OCI-LY3 (cell line): ENCODE results near the gene ENOX2.
A peak's percentile ranks its signal among the peaks of the same experiment; 100 is the strongest.

Experiments used
- H2AFZ ChIP-seq: fragments of 200-600, 300-600 bp; shearing (Covaris generic); 2 replicates; pipeline ENCODE4 v1.6.0; 2014; ENCODE audit warnings: antibody characterized with exemption, low read depth, low read length
- H3K27ac ChIP-seq: fragments of 200-600, 300-600 bp; sonication (generic); 2 replicates; pipeline ENCODE4 v1.5.1; 2014; ENCODE audit warnings: mild to moderate bottlenecking, low read length, moderate library complexity, mixed read lengths
- H3K27me3 ChIP-seq: fragments of 200-600, 300-600 bp; sonication (generic); 2 replicates; pipeline ENCODE4 v1.6.1; 2014; ENCODE audit warnings: low read depth, low read length, mixed read lengths
- H3K36me3 ChIP-seq: fragments of 200-600, 300-600 bp; sonication (generic); replicated peaks from 2 replicates; pipeline ENCODE3; 2014; ENCODE audit warnings: low read depth, low read length, mixed read lengths
- H3K4me1 ChIP-seq: fragments of 300-600, 200-600 bp; sonication (generic); 2 replicates; pipeline ENCODE4 v1.6.1; 2014; ENCODE audit warnings: low read length, mixed read lengths
- H3K4me2 ChIP-seq: fragments of 200-600, 300-600 bp; sonication (generic); 2 replicates; pipeline ENCODE4 v1.6.1; 2014; ENCODE audit warnings: low read length, mixed read lengths
- H3K4me3 ChIP-seq: fragments of 300-600, 200-600 bp; sonication (generic); 2 replicates; pipeline ENCODE4 v1.5.1; 2014; ENCODE audit warnings: antibody characterized with exemption, mild to moderate bottlenecking, low read length, moderate library complexity
- H3K79me2 ChIP-seq: fragments of 300-600, 200-600 bp; shearing (Covaris generic); 2 replicates; pipeline ENCODE4 v1.6.1; 2014; ENCODE audit warnings: mild to moderate bottlenecking, low read length, mixed read lengths
- H3K9ac ChIP-seq: fragments of 300-600, 200-600 bp; shearing (Covaris generic); 2 replicates; pipeline ENCODE4 v1.6.0; 2014; ENCODE audit warnings: mild to moderate bottlenecking, low read length, moderate library complexity
- H3K9me3 ChIP-seq: fragments of 200-600, 300-600 bp; shearing (Covaris generic); 2 replicates; pipeline ENCODE4 v1.6.1; 2014; ENCODE audit warnings: low read length, mixed read lengths; ENCODE audit not compliant: insufficient read depth
- H4K20me1 ChIP-seq: fragments of 200-600, 300-600 bp; sonication (generic); 2 replicates; pipeline ENCODE4 v1.6.1; 2016; ENCODE audit warnings: low read length, mixed read lengths; ENCODE audit not compliant: insufficient read depth
- EZH2phosphoT487 ChIP-seq: fragments of 200-600 bp; shearing (Covaris generic); IDR thresholded peaks from 2 replicates; pipeline ENCODE4 v1.6.1; 2018; ENCODE audit warnings: antibody characterized with exemption, mixed run types, low read depth
- TF ChIP-seq, protein P1 (sequence below): fragments of 200-600, 300-600 bp; sonication (generic); IDR thresholded peaks from 2 replicates; pipeline ENCODE4 v1.5.1; 2014; ENCODE audit warnings: antibody characterized with exemption, low read length, low read depth

Gene ENOX2

GRCh38 chrX:130915302-130915701, 12.3 kb upstream of the ENOX2 start:
- Histone ChIP-seq H3K4me2 (no peak overlapping the region), H4K20me1 (no peaks in the 10 kb centered on the region), H2AFZ (no peak overlapping the region), H3K4me1 (0 out of 2 replicates have a peak, but pooled peaks cover 5% of the 10 kb centered on the region), H3K36me3 (no peaks in the 10 kb centered on the region), H3K4me3 (no peak overlapping the region), H3K9ac (no peak overlapping the region), H3K27ac (no peak overlapping the region), H3K79me2 (no peaks in the 10 kb centered on the region), H3K27me3 (no peaks in the 10 kb centered on the region), H3K9me3 (no peaks in the 10 kb centered on the region)
- TF ChIP-seq, protein P1, sequence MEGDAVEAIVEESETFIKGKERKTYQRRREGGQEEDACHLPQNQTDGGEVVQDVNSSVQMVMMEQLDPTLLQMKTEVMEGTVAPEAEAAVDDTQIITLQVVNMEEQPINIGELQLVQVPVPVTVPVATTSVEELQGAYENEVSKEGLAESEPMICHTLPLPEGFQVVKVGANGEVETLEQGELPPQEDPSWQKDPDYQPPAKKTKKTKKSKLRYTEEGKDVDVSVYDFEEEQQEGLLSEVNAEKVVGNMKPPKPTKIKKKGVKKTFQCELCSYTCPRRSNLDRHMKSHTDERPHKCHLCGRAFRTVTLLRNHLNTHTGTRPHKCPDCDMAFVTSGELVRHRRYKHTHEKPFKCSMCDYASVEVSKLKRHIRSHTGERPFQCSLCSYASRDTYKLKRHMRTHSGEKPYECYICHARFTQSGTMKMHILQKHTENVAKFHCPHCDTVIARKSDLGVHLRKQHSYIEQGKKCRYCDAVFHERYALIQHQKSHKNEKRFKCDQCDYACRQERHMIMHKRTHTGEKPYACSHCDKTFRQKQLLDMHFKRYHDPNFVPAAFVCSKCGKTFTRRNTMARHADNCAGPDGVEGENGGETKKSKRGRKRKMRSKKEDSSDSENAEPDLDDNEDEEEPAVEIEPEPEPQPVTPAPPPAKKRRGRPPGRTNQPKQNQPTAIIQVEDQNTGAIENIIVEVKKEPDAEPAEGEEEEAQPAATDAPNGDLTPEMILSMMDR = no peak
- TF ChIP-seq EZH2phosphoT487 = no peak

DNA sequence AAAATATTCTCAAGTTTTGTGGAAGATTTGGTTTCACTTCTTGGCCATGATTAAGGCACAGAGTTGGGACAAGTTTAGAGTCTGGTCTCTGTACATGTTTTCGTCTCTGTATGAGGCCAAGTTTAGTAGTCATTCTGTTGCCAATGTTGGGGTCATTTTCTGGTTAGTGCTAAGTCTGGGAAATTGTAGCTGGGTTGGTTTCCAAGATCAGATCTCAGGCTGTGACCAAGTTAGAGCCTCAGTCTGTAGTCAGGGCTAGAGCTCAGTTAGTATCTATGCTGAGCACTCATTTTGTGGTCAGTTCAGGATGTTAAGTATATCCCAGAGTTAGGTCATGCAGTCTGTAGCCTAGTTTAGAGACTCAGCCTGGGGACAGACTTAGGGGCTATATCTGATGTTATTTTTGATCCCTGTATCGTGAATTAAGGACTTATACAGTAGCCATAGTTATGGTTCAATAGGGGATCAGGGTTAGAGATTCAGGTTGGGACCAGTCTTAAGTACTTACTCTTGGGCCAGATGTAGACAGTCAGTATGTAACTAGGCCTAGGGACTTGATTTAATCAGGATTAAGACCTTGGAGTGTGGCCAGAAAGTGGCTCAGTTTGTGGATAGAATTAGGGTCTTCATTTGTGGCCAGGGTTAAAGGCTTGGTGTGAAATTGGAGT, 6.6 kb upstream of the ENOX2 start:
- Histone ChIP-seq H3K9ac (no peak overlapping the region), H3K9me3 (no peaks in the 10 kb centered on the region), H3K27me3 (no peaks in the 10 kb centered on the region), H3K36me3 (no peaks in the 10 kb centered on the region), H4K20me1 (no peaks in the 10 kb centered on the region), H3K4me1 (0 out of 2 replicates have a peak, but pooled peaks cover 2% of the 10 kb centered on the region), H3K4me2 (no peak overlapping the region), H2AFZ (no peak overlapping the region), H3K27ac (no peak overlapping the region), H3K4me3 (no peak overlapping the region), H3K79me2 (no peaks in the 10 kb centered on the region)
- TF ChIP-seq EZH2phosphoT487 = no peak
- TF ChIP-seq, protein P1 = no peak

DNA sequence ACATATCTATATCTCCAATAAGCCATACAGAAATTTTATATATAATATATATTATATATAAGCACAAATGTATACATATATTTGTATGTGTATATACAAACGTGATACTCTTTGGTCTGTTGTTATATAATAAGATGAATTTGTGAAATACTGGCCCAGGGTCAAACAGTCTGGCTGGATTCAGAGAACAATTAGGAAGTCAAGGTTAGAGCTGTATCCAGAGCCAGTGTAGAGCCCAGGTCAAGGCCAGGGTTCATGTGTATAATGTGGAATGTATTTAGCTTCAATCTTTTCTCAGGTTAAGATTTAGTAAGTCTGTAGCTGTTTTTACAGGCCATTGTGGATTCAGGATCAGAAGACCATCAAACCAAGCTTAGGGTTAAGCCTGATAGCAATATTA, 3.8 kb upstream of the ENOX2 start:
- H3K79me2 ChIP-seq = peaks cover 8% of the 10 kb centered on the region
- no peak overlapping the region for H3K27ac ChIP-seq
- H3K4me1 ChIP-seq = peaks cover 9% of the 10 kb centered on the region; the same call in 1 of the 2 replicates
- H3K27me3 ChIP-seq = no peaks in the 10 kb centered on the region
- H3K4me3 ChIP-seq = no peak overlapping the region
- H4K20me1 ChIP-seq = no peaks in the 10 kb centered on the region
- no peak overlapping the region for H2AFZ ChIP-seq
- no peak overlapping the region for H3K4me2 ChIP-seq
- H3K9me3 ChIP-seq = no peaks in the 10 kb centered on the region
- no peaks in the 10 kb centered on the region for H3K36me3 ChIP-seq
- TF ChIP-seq EZH2phosphoT487 = no peak
- TF ChIP-seq, protein P1 = no peak
- H3K9ac ChIP-seq = no peak overlapping the region

DNA sequence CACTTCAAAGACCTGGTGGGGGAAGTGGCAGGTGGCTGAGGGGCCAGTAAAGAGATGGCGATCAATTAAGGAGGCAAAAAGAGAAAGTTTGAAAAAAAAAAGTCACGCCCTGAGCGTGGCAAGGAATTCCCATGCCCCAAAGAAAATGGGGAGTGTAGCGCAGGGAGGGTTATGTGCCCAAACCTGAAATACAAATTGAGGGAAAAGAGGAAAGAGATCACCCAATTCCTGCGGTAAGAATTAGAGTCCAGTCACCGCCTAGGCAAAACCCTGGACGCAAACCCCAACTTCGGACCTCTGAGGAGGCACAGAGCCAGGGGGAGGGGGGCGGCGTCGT, 595 bp downstream of the ENOX2 start:
- no peaks in the 10 kb centered on the region for H3K36me3 ChIP-seq
- peak overlapping the region; percentile 78 for H3K9ac ChIP-seq
- no peaks in the 10 kb centered on the region for H3K9me3 ChIP-seq
- H3K4me2 ChIP-seq = peak overlapping the region; percentile 75
- 0 out of 2 replicates have a peak overlapping the region, but pooled peaks have one; percentile 58 for H2AFZ ChIP-seq
- H3K4me1 ChIP-seq = peaks cover 9% of the 10 kb centered on the region; the same call in 1 of the 2 replicates
- TF ChIP-seq, protein P1 = no peak
- no peak for TF ChIP-seq EZH2phosphoT487
- H3K4me3 ChIP-seq = peak overlapping the region; percentile 84
- H3K27me3 ChIP-seq = no peaks in the 10 kb centered on the region
- H4K20me1 ChIP-seq = no peaks in the 10 kb centered on the region
- H3K27ac ChIP-seq = no peak overlapping the region
- H3K79me2 ChIP-seq = peaks cover 9% of the 10 kb centered on the region
